Endometrial microvascular endothelial cells (primary cell): ENCODE measurements around the gene APBA3. TPM values are rescaled to one million over a fixed set of nuclear protein-coding genes. Genes with fewer than 3 reads are reported as not detected.
"Not testable (repeated sequence)": the region's sequence is repeated elsewhere in the genome, so short reads cannot be mapped to it uniquely, and the experiment has no call there.

Experiments used
- in situ Hi-C: cut with HindIII; loops from 2 replicates; pipeline ENCODE4 v1.10.0; 2017; ENCODE audit warnings: low sequenced_read_pairs, low pct_unique_long_range_greater_than_20kb; ENCODE audit errors: inconsistent ontology term
- total RNA-seq: library from RNA; depleted of rRNA; stranded (reverse); fragments of >200 nt; gene quantifications from one replicate; pipeline ENCODE4 v1.2.3, GENCODE V29; 2015; ENCODE audit errors: inconsistent ontology term

Gene APBA3
- total RNA-seq, 1 donor from 2014 or later: 46.8 TPM

GRCh38 chr19:3774621-3775373, 13.3 kb upstream of the APBA3 start:
- in situ Hi-C loops: no loop called here

DNA sequence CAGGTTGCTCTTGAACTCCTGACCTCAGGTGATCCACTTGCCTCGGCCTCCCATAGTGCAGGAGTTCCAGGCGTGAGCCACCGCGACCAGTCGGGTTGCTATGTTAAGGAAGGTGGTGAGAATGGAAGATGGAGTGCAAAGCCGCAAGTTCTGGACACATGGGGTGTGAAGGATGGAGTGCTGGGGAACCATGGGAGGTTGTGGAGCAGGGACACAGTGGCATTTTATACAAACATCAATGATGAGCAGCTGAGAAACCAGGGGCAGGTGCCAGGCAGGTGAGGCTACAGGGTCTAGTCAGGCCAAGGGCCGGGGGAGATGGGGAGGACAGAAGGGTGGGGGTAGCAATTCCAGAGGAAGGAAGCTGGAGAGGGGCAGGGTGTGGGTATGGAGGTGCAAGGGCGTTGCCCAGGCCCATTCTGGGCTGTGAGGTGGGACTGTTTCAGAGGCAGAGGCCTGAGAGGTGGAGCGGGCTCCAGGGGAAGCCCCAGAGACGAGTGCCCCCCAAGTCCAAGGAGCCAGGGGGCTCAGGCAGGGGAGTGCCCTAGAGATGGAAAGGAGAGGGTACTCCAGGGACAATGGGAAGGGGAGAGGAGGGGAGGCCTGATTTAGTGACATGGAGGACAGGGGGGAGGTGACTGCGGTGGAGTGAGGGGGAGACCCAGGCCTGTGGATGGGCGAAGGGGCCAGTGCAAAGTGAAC, 12.5 kb upstream of the APBA3 start:
- in situ Hi-C loops: no loop called here

GRCh38 chr19:3771906-3772455, 10.5 kb upstream of the APBA3 start, which contains the start of gene RAX2:
TSS of gene RAX2 (minus strand) at chr19:3772228. CDS start at chr19:3771742, 486 bp downstream.
- in situ Hi-C loops: no loop called here

DNA sequence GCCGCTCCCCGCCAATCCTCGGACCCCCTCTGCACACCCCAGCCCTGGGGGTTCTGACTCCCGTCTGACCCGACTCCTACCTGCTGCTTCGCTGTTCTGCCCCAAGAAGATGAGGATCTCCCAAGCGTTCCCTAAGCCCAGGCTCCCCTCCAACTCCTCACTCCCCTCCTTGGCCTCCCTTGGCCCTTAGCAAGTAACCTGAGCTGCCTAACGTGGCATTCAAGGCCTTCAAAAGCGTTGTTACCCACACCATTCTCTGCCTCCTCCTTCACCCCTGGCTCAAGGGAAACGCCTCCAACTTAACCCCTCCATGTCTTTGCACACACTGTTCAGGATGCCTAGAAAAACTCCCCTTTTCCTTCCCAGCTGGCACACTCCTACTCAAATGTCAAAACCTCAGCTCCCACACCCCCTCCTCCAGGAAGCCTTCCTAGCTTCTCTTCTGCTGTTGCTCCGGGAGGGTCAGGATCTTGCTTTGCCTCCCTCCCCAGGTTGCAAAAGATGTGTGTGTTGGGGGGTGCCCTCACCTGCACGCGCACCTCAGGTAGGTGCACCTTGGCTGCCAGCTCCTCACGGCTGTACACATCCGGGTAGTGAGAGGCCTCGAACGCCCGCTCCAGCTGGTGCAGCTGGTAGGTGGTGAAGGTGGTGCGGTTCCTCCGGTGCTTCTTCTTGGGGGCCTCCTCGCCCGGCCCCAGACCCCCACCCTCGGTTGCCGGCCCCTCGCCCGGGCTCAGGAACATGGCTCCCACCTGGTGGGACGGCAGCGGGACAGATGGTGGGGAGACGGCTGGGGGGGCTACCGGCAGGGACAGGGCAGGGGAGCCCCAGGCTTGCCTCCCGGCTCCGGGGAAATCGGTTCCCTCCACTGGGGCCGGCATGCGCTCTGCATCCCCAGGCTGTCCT, 9.8 kb upstream of the APBA3 start:
- in situ Hi-C loops: no loop called here

- in situ Hi-C loops: no loop called here
Observed at GRCh38 chr19:3770136-3770999, 8.9 kb upstream of the APBA3 start.

DNA sequence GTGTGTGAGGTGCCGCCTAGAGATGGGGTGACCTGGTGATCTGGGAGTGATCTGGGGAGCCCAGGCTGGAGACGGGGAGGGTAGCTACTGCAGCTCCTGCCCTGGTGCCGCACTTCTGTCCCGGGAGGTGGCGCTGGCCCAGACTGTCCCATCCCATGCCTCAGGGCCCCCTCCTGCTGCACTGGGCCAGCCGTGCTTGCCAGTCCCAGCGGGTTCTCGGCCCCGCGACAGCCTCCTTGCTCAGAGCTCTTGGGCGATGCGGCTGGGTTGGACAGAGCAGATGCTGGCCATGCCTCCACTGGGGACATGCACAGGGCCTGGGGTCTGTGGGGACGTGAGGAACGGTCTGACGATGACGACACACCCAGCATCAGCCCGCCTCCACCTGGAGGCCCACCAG, 8.0 kb upstream of the APBA3 start:
- in situ Hi-C loops: no loop called here

DNA sequence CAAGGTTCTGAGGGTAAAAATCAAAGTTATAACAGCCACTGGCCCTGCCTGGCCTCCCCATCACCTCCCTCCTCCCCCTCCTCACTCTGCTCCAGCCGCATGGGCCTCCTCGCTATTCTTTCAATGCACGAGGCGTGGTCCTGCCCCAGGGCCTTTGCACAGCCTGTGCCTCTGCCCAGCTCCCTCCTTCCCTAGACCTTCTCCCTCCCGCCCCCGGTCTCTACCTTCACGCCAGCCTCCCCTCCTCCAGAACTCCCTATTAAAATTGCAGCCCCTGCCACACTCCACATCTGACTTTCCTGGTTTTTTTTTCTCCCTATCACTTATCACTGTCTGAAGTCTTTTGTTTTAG, 7.2 kb upstream of the APBA3 start:
- in situ Hi-C loops: no loop called here

DNA sequence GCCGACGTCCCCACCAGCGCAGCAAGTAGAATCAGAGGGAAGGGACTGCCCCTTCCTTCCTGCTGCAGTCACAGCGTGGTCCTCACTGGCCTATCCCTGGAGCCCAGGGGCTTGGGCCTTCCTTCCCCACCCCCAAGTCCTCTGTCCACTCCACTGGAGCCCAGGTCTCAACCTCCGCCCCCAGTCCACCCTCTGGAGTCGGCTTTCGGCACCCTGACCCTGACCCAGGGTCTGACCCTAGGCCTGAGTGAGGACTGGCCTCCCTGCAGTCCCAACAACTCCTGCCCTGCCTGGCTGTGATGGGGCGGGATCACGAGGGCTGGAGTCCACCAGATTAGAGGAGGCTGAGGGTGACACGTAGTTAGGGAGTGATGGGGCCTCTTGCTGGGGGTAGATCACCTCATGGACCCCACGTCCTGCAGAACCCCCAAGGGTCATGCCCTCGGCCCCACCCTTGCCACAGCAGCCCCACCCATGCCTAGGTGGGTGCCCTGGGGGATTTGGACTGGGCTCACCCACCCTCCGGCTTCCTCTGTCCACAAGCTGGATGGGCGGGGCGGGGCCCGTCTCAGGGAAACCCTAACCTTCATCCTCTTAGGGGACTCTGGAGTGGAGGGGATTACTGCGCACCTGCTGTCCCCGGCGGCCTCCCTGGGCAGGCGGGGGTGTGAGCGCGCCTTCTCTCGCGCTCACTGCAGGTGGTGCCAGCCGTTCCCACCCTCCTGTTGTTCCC, 6.7 kb upstream of the APBA3 start:
- in situ Hi-C loops: no loop called here

DNA sequence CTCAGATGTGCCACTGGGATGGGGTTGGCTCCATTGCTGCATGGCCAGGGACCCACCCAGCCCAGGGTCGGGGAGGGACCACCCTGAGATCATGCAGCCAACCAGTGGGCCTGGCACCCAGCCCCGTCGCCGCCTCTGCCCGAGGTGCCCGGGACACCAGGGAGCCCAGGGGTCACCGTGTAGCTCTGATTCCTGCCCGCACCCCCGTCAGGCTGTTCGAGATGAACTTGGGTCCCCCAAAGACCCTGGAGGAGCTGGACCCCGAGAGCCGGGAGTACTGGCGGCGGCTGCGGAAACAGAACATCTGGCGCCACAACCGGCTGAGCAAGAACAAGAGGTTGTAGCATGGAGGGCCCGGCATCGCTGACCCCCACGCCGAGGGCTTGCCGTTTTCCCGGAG, 5.6 kb upstream of the APBA3 start:
- in situ Hi-C loops: no loop called here

- in situ Hi-C loops: no loop called here
Observed at GRCh38 chr19:3766520-3766919, 5.0 kb upstream of the APBA3 start.

- in situ Hi-C loops: not testable (repeated sequence)
Observed at GRCh38 chr19:3765757-3766156, 4.3 kb upstream of the APBA3 start.

- in situ Hi-C loops: no loop called here
Observed at GRCh38 chr19:3765121-3765520, 3.6 kb upstream of the APBA3 start.

DNA sequence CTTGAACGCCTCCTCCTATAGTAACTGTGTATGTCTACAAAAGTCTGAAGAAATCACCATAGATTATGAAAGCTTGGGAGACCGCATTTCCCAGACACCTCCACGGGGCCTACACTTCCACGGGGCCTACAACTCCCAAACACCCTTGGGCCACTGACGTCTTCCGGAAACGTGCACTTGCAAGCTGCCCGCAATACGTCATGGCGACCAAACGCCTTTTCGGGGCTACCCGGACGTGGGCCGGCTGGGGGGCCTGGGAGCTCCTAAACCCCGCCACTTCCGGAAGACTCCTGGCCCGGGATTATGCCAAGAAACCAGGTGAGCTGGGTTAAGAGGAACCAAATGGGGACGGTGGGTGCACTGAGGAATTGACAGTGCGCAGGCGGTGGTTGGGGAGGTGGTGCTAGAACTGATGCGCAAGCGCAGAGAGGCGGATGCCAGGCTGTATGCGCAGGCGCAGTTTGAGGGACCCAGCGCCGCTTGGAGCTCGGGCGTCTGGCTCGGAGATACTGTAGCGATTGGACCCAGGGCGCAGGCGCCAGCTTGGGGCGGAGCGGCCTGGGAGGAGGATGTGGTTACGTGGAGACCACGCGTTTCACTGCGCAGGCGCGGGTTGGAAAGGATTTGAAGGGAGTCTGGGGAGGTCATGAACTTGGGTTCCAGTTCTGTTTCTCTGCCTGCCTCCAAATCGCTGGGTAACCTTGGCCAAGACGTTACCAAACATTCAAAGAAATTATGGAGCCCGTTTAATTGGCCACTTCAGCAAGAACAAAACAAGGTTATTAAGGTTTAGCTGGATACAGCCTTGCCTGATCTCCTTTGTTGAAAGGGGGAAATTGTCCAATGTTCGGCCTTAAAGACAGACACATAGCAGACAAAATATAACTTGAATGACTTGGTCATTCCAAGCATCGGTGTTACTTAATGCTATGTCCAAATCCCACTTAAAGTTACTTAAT, 1.3 kb upstream of the APBA3 start, which contains the start of gene MRPL54:
Gene MRPL54 (plus strand): TSS at position 182 of the 959 bp plus-strand sequence. CDS start 19 bp downstream, at position 201.
- in situ Hi-C loops: no loop called here

- in situ Hi-C loops: no loop called here
Observed at GRCh38 chr19:3762130-3762473, 610 bp upstream of the APBA3 start.

GRCh38 chr19:3760871-3761361, 576 bp downstream of the APBA3 start:
- in situ Hi-C loops: no loop called here

GRCh38 chr19:3759482-3760254, 1.8 kb downstream of the APBA3 start:
- in situ Hi-C loops: no loop called here
